Left hindlimb (tissue), 1 donor: ENCODE measurements around the gene RIOK3.

Experiments used
- DNase-seq: peaks from one replicate; pipeline ENCODE4 v3.0.0-alpha.2; 2018

The RIOK3 gene

DNA sequence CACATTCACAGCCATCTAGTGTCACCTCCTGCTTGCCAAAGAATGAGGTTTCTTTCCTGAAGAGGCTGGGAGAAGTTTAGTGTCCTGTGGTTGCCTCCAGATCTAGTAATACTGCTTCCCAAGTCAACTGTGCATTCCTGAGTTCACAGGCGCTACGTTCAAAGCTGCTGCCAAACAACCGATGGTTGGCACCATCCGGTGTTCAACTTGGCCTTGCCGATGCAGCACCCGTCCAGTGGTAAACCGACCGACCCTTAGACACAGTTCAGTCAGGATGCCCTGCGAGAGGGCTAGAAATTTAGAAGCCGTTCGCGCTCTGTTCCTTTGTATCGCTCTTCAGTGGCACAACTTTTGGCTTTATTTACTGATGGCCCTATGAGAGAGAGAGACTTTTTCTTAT, 78.8 kb downstream of the RIOK3 start:
- DNase-seq, result no peak
